Activated naive CD8-positive, alpha-beta T cell treated with anti-CD3 and anti-CD28 coated beads, Interleukin-2, amount 50 U/mL, for 24 hours (primary cell): Measurements from ENCODE around the gene SKOR1.

Source experiments
- ATAC-seq: fragments of 150-1000 bp; cut with Tn5 transposase; one replicate; pipeline ENCODE4 v1.10.0; 2021
- DNase-seq: peaks from one replicate; pipeline ENCODE4 v3.0.0; 2021
- H3K27ac Mint-ChIP-seq: one replicate; pipeline ENCODE4 v1.8.0; 2021; ENCODE audit warnings: mild to moderate bottlenecking, mixed read lengths
- H3K27me3 Mint-ChIP-seq: one replicate; pipeline ENCODE4 v1.8.0; 2021; ENCODE audit warnings: mixed read lengths
- H3K36me3 Mint-ChIP-seq: one replicate; pipeline ENCODE4 v1.8.0; 2021; ENCODE audit warnings: low read depth, mixed read lengths
- H3K4me1 Mint-ChIP-seq: one replicate; pipeline ENCODE4 v1.8.0; 2021; ENCODE audit warnings: mixed read lengths
- H3K4me3 Mint-ChIP-seq: one replicate; pipeline ENCODE4 v1.8.0; 2021; ENCODE audit warnings: mild to moderate bottlenecking, moderate library complexity, mixed read lengths
- H3K9me3 Mint-ChIP-seq: one replicate; pipeline ENCODE4 v1.8.0; 2021; ENCODE audit warnings: mixed read lengths

SKOR1 gene

GRCh38 chr15:67820992-67821783, 4.1 kb upstream of the SKOR1 start:
- ATAC-seq (no peak), DNase-seq (peak; percentile 62)
- Mint-ChIP-seq H3K27ac (no peak overlapping the region), H3K4me1 (peaks cover 33% of the 10 kb centered on the region), H3K27me3 (peaks cover 83% of the 10 kb centered on the region), H3K36me3 (no peaks in the 10 kb centered on the region), H3K9me3 (no peaks in the 10 kb centered on the region), H3K4me3 (no peak overlapping the region)

- Mint-ChIP-seq H3K4me3 (no peak overlapping the region), H3K9me3 (no peaks in the 10 kb centered on the region), H3K36me3 (no peaks in the 10 kb centered on the region), H3K4me1 (peaks cover 35% of the 10 kb centered on the region), H3K27me3 (peaks cover 84% of the 10 kb centered on the region), H3K27ac (no peak overlapping the region)
- DNase-seq (no peak), ATAC-seq (no peak)
Observed at GRCh38 chr15:67821784-67822440, 3.4 kb upstream of the SKOR1 start.

- H3K9me3 Mint-ChIP-seq = no peaks in the 10 kb centered on the region
- no peak overlapping the region for H3K27ac Mint-ChIP-seq
- ATAC-seq (no peak), DNase-seq (no peak)
- H3K27me3 Mint-ChIP-seq = peaks cover 76% of the 10 kb centered on the region
- H3K4me3 Mint-ChIP-seq = no peak overlapping the region
- peaks cover 35% of the 10 kb centered on the region for H3K4me1 Mint-ChIP-seq
- no peaks in the 10 kb centered on the region for H3K36me3 Mint-ChIP-seq
Observed at GRCh38 chr15:67822537-67823313, 2.6 kb upstream of the SKOR1 start.

DNA sequence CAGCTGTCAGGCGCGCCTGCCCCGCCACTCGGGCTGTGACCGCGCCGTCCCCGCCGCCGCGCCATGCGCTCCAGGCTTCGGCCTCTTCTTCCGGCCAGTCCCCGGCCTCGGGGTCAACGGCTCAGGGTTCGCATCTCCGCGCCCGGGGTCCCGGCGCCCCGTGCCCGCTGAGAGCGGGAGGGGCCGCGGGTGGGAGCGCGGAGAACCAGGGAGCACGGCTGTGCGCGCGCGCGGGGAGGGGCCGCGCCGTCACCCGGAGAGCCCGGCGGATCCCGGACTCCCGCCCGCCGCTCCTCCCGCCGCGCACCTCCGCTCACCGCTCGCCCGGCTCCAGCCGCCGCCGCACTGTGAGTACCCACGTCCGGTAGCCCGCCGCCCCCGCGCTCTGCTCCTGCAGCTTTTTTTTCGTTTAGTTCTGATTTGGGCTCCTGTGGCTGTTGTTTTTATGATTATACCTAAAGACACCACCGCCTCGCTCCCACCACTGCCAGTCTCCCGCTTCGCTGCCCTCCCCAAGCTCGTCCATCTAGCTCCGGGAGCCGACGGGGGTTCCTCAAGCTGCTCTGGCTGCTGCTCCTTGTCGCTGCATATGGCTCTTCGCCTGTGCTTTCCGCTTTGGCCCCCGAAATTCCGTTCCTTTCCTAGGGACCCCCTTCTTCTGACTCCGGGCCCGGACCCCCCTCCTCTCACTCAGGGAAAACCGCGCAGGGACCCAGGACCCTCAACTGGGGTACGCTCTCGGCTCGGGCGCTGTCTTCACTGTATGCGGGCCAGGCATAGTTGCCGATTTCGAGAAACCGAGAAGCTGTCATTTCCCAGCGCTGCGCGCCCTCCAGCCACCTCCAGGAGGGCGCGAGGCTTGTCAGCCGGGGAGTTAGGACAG, 1.8 kb upstream of the SKOR1 start:
- Mint-ChIP-seq H3K27me3 (peaks cover 73% of the 10 kb centered on the region), H3K27ac (no peak overlapping the region), H3K4me3 (peak overlapping the region; percentile 80), H3K9me3 (no peaks in the 10 kb centered on the region), H3K4me1 (peaks cover 40% of the 10 kb centered on the region), H3K36me3 (no peaks in the 10 kb centered on the region)
- DNase-seq = no peak
- no peak for ATAC-seq

DNA sequence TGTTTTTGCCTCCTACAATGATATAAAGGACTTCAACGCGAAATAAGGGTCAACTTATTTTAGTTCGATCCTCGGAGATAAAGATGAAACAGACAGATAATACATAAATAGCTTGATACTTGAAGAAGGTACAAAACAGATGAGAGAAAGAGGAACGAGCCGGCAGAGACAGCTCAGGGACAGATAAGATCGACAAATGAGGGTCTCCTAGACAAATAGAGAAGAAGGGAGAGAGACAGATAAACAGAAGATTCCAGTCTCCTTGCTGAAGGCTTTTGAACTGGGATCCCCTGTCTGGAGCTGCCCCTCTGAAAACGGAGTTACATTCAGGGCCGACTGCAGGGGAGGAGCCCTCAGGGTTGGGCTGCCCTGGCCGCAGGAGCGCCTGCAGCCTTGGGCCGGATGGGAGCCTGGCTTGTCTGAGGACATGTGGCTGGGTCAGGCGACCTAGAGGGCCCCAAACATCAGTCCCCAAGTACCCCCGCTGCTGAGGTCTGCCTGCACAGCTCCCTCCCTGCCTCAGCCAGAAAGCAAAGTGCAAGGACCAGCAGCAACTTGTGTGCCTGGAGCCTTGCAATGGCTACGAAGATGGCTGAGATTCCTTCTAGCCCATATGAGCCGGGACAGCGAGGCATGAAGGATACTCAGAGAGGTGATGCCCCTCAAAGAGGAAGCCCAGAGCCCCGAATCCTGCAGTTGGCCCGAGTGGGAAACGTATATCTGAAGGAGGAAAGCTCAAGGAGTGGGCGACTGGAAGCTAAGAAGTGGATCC, 926 bp upstream of the SKOR1 start:
- H3K4me3 Mint-ChIP-seq = peak overlapping the region; percentile 80

GRCh38 chr15:67825881-67826716, 790 bp downstream of the SKOR1 start:
- Mint-ChIP-seq H3K27me3 (peaks cover 72% of the 10 kb centered on the region), H3K4me3 (peak overlapping the region; percentile 32), H3K9me3 (no peaks in the 10 kb centered on the region), H3K4me1 (peaks cover 49% of the 10 kb centered on the region), H3K27ac (peak overlapping the region; percentile 27), H3K36me3 (no peaks in the 10 kb centered on the region)
- ATAC-seq (no peak), DNase-seq (no peak)

More for the DNA sequence above, 926 bp upstream of the SKOR1 start:
- H3K27ac Mint-ChIP-seq = no peak overlapping the region
- DNase-seq = no peak
- no peak for ATAC-seq
- H3K36me3 Mint-ChIP-seq = no peaks in the 10 kb centered on the region
- H3K4me1 Mint-ChIP-seq = peaks cover 47% of the 10 kb centered on the region
- no peaks in the 10 kb centered on the region for H3K9me3 Mint-ChIP-seq
- peaks cover 75% of the 10 kb centered on the region for H3K27me3 Mint-ChIP-seq

DNA sequence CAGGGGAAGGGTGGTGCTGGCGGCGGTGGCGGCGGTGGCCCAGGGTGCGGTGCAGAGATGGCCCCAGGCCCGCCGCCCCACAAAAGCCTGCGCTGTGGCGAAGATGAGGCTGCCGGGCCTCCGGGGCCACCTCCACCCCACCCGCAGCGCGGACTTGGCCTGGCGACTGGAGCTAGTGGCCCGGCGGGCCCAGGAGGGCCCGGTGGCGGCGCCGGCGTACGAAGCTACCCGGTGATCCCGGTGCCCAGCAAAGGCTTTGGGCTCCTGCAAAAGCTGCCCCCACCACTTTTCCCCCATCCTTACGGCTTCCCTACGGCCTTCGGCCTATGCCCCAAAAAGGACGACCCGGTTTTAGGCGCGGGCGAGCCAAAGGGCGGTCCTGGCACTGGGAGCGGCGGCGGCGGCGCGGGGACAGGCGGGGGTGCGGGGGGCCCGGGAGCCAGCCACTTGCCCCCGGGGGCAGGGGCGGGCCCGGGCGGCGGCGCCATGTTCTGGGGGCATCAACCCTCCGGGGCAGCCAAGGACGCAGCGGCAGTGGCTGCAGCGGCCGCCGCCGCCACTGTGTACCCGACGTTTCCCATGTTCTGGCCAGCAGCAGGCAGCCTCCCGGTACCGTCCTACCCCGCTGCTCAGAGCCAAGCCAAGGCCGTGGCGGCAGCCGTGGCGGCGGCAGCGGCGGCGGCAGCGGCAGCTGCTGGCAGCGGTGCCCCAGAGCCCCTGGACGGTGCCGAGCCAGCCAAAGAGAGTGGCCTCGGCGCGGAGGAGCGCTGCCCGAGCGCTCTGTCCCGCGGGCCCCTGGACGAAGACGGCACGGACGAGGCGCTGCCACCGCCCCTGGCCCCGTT, 1.6 kb downstream of the SKOR1 start:
- no peak for ATAC-seq
- Mint-ChIP-seq H3K36me3 (no peaks in the 10 kb centered on the region), H3K9me3 (no peaks in the 10 kb centered on the region), H3K27ac (no peak overlapping the region), H3K4me1 (peaks cover 44% of the 10 kb centered on the region), H3K4me3 (no peak overlapping the region), H3K27me3 (peaks cover 71% of the 10 kb centered on the region)
- no peak for DNase-seq

GRCh38 chr15:67827562-67828277, 2.4 kb downstream of the SKOR1 start:
- Mint-ChIP-seq H3K9me3 (no peaks in the 10 kb centered on the region), H3K36me3 (no peaks in the 10 kb centered on the region), H3K27me3 (peaks cover 70% of the 10 kb centered on the region), H3K4me1 (peaks cover 38% of the 10 kb centered on the region), H3K4me3 (no peak overlapping the region), H3K27ac (no peak overlapping the region)
- DNase-seq (no peak), ATAC-seq (no peak)

GRCh38 chr15:67828278-67828968, 3.1 kb downstream of the SKOR1 start:
- no peak overlapping the region for H3K27ac Mint-ChIP-seq
- DNase-seq (no peak), ATAC-seq (no peak)
- H3K27me3 Mint-ChIP-seq = peaks cover 74% of the 10 kb centered on the region
- peaks cover 43% of the 10 kb centered on the region for H3K4me1 Mint-ChIP-seq
- no peaks in the 10 kb centered on the region for H3K9me3 Mint-ChIP-seq
- no peaks in the 10 kb centered on the region for H3K36me3 Mint-ChIP-seq
- no peak overlapping the region for H3K4me3 Mint-ChIP-seq

- Mint-ChIP-seq H3K9me3 (no peaks in the 10 kb centered on the region), H3K4me1 (peaks cover 42% of the 10 kb centered on the region), H3K4me3 (peak overlapping the region; percentile 20), H3K27ac (no peak overlapping the region), H3K36me3 (no peaks in the 10 kb centered on the region), H3K27me3 (peaks cover 74% of the 10 kb centered on the region)
- DNase-seq (no peak), ATAC-seq (no peak)
Observed at GRCh38 chr15:67828969-67829646, 3.8 kb downstream of the SKOR1 start.
